Large intestine (tissue), 3 donors: ENCODE results near the gene AP4S1. TPM values are rescaled to one million over a fixed set of nuclear protein-coding genes. Genes with fewer than 3 reads are reported as not detected.

Source experiments
- DNase-seq, 2 donors: peaks; one replicate each; pipeline versions ENCODE4 v3.0.0 to v3.0.0-alpha.2; 2013
- H3K27ac ChIP-seq: one replicate; pipeline ENCODE4 v1.5.1; 2013; ENCODE audit warnings: low read length
- H3K27me3 ChIP-seq: 2 replicates; pipeline ENCODE4 v1.6.1; 2013; ENCODE audit warnings: low read length; ENCODE audit not compliant: control insufficient read depth, insufficient read depth
- H3K36me3 ChIP-seq: 2 replicates; pipeline ENCODE4 v1.6.1; 2013; ENCODE audit warnings: low read length; ENCODE audit not compliant: control insufficient read depth, insufficient read depth
- H3K4me1 ChIP-seq: one replicate; pipeline ENCODE4 v1.6.1; 2013; ENCODE audit warnings: low read length; ENCODE audit not compliant: control insufficient read depth, insufficient read depth
- H3K4me3 ChIP-seq: one replicate; pipeline ENCODE4 v1.5.1; 2013; ENCODE audit warnings: low read length
- H3K9me3 ChIP-seq: one replicate; pipeline ENCODE4 v1.6.1; 2013; ENCODE audit warnings: mild to moderate bottlenecking, low read depth, low read length, moderate library complexity; ENCODE audit not compliant: control insufficient read depth
- WGBS: methylation state at CpG from one replicate; pipeline ENCODE4 v1.1.5; 2013; ENCODE audit warnings: low lambda C conversion rate; ENCODE audit not compliant: insufficient coverage; 5-methylcytosine and 5-hydroxymethylcytosine counted together
- polyA plus RNA-seq: library from polyadenylated mRNA; unstranded; fragments of 120-200 nt; gene quantifications from one replicate; pipeline ENCODE4 v1.2.1, GENCODE V29; 2013

Gene AP4S1
- polyA plus RNA-seq, 1 donor = 11.0 TPM

DNA sequence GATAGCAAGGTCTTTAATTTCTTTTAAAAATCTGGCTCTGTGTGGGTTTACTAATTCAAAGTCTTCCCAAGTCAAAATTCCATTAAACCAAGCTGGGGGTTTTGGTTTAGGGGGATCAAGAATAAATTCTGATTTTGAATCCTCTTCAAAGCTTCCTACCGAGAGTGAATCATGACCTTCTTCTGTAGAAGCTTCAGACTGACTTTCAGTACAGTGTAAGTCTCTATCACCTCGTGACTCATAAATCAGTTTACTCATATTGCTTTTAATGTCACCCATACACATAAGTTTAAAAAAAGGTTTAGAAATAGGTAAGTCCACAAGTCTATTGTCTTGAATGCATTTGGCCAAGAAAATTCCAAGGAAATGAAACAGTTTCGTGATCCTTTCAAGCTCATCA lies 81.3 kb downstream of the AP4S1 start:
- WGBS = 100% methylated on average over 2 of the region's 3 CpGs
- Histone ChIP-seq H3K27ac (no peak overlapping the region), H3K36me3 (peaks cover 76% of the 10 kb centered on the region), H3K4me1 (no peaks in the 10 kb centered on the region), H3K9me3 (no peaks in the 10 kb centered on the region), H3K27me3 (no peaks in the 10 kb centered on the region), H3K4me3 (no peak overlapping the region)
- no peak for DNase-seq

DNA sequence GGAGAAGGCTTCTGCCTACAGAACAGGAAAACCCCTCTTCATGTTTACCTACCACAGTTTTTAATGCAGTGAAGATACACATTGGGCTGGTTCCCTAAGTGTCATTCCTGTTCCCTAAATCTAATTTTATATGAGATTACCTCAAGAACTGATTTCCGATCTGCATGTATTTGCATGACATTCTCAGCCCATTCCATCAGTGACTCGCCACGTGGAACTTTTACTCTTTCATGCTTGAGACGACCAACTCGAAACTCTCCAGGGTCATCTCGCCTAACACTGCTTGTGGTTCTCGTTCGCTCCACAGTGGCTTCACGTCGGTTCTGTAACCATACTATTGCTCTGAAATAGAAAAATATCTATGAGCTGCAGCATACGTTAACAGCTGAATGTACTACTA lies 83.8 kb downstream of the AP4S1 start:
- no peaks in the 10 kb centered on the region for H3K4me1 ChIP-seq
- no peak overlapping the region for H3K27ac ChIP-seq
- whole genome bisulfite sequencing = 94% methylated on average over 2 of the region's 11 CpGs
- no peak for DNase-seq
- no peaks in the 10 kb centered on the region for H3K27me3 ChIP-seq
- no peak overlapping the region for H3K4me3 ChIP-seq
- H3K9me3 ChIP-seq = no peaks in the 10 kb centered on the region
- H3K36me3 ChIP-seq = peaks cover 82% of the 10 kb centered on the region

DNA sequence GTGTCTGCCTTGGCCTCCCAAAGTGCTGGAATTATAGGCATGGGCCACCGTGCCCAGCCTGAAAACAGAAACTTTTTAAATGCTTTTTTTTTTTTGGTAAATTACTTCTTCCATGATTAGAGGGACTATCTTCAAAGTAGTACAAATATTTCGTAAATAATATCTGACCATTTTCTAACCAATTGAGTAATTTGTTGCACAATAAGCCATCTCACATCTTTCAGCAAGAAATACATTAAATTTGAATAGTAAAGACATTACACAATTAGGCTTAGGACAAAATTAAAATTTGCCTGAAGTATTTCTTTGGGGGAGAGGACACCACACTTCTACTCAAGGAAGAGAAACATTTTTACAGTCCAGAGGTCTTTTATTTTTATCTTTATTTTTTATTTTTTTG lies 85.4 kb downstream of the AP4S1 start:
- no peaks in the 10 kb centered on the region for H3K9me3 ChIP-seq
- no peak for DNase-seq
- no peak overlapping the region for H3K4me3 ChIP-seq
- no peak overlapping the region for H3K27ac ChIP-seq
- no peaks in the 10 kb centered on the region for H3K27me3 ChIP-seq
- 100% methylated on average over 1 of the region's 2 CpGs for WGBS
- peaks cover 81% of the 10 kb centered on the region for H3K36me3 ChIP-seq
- H3K4me1 ChIP-seq = no peaks in the 10 kb centered on the region

DNA sequence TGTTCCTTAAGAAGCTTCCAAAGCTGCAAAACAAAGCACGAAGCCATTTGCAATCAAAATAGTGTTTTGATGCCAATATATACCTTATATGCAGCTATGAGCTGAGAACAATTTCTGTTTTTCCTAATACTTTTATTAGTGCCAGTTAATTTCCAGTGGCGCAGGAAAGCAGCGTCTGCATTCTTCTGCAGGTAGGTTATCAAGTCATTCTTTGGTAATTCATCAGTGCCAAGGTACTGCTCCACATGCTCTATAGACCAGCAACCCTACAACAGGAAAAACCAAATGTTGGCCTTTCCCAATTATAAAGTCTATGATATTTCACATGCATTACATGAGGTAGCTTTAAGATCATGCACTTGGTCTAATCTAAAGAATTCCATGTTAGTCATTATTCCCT lies 88.3 kb downstream of the AP4S1 start:
- no peak for DNase-seq
- Histone ChIP-seq H3K27me3 (no peaks in the 10 kb centered on the region), H3K4me3 (no peak overlapping the region), H3K27ac (no peak overlapping the region), H3K4me1 (no peaks in the 10 kb centered on the region), H3K36me3 (peaks cover 85% of the 10 kb centered on the region), H3K9me3 (no peaks in the 10 kb centered on the region)
- no CpG with 5 or more reads among the region's 3 CpGs for WGBS

DNA sequence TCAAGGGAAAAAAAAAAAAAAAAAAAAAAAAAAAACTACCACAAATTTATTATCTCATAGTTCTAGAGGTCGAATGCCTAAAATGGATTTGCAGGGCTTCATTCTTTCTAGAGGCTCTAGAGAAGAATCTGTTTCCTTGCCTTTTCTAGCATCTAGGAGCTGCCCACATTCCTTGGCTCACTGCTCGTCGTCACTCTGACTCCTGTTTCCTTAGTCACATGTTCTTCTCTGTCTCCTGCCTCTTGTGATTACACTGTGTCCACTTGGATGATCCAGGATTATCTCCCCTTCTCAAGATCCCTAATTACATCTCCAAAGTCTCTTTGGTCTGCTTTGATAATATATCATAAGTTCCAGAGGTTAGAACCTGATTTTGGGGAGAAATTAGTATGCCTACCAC lies 93.4 kb downstream of the AP4S1 start:
- peaks cover 80% of the 10 kb centered on the region for H3K36me3 ChIP-seq
- no peaks in the 10 kb centered on the region for H3K4me1 ChIP-seq
- H3K9me3 ChIP-seq = no peaks in the 10 kb centered on the region
- H3K27me3 ChIP-seq = no peaks in the 10 kb centered on the region
- H3K27ac ChIP-seq = no peak overlapping the region
- no peak overlapping the region for H3K4me3 ChIP-seq
- no peak for DNase-seq
- WGBS = no CpG with 5 or more reads among the region's 3 CpGs

DNA sequence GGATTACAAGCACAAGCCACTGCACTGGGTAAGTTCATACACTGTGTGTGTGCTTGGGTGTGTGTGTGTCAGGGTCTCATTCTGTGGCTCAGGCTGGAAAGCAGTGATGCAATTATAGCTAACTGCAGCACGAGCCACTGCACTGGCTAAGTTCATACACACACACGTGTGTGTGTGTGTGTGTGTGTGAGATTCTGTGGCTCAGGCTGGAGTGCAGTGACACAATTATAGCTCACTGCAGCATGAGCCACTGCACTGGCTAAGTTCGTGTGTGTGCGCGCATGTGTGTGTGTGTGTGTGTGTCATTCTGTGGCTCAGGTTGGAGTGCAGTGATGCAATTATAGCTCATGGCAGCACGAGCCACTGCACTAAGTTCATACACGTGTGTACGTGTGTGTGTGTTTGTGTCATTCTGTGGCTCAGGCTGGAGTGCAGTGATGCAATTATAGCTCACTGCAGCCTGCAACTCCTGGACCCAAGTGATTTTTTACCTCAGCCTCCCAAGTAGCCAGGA lies 96.7 kb downstream of the AP4S1 start:
- Histone ChIP-seq H3K9me3 (no peaks in the 10 kb centered on the region), H3K27ac (no peak overlapping the region), H3K4me1 (no peaks in the 10 kb centered on the region), H3K27me3 (no peaks in the 10 kb centered on the region), H3K4me3 (no peak overlapping the region), H3K36me3 (peaks cover 70% of the 10 kb centered on the region)
- no CpG with 5 or more reads among the region's 8 CpGs for WGBS
- DNase-seq = no peak

DNA sequence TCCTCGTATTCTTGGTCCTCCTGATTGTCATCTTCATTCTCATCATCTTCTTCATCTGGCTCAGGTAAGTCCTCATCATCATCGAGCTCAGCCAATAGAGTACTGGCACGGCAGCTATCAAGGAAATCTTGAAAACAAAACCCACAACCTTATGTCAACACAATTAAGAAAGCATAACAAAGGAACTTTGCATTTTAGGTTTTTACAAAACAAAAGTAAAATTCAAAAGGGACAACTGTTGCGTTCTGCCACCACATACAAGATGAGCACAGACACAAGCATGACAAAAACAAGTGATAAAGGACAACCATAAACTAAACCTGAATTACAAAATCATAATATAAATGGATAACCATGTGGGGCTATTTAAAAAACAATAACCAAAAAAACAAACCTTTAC lies 97.5 kb downstream of the AP4S1 start:
- Histone ChIP-seq H3K36me3 (peaks cover 69% of the 10 kb centered on the region), H3K27ac (no peak overlapping the region), H3K9me3 (no peaks in the 10 kb centered on the region), H3K4me3 (no peak overlapping the region), H3K27me3 (no peaks in the 10 kb centered on the region), H3K4me1 (no peaks in the 10 kb centered on the region)
- no peak for DNase-seq
- WGBS = 60% methylated on average over 1 of the region's 4 CpGs

DNA sequence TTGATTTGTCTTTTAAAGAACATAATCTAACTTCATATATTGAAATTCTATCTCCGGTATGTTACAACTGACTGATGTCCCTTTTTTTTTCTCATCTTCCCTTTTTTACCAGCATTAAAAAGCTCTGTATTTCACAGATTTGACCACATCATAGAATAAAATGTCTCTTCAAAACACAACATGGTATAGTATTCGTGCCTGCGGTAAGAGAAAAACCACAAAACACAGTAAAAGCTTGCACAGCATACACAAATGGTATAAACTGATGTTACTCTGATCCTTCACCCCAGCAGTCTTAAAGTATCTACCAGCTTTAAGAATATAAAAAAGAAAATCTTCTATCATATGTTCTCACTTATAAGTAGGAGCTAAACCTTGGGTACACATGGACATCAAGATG lies 98.7 kb downstream of the AP4S1 start:
- Histone ChIP-seq H3K27ac (no peak overlapping the region), H3K27me3 (no peaks in the 10 kb centered on the region), H3K9me3 (no peaks in the 10 kb centered on the region), H3K4me3 (no peak overlapping the region), H3K4me1 (no peaks in the 10 kb centered on the region), H3K36me3 (peaks cover 66% of the 10 kb centered on the region)
- 88% methylated on average over 1 of the region's 3 CpGs for WGBS
- DNase-seq = no peak

DNA sequence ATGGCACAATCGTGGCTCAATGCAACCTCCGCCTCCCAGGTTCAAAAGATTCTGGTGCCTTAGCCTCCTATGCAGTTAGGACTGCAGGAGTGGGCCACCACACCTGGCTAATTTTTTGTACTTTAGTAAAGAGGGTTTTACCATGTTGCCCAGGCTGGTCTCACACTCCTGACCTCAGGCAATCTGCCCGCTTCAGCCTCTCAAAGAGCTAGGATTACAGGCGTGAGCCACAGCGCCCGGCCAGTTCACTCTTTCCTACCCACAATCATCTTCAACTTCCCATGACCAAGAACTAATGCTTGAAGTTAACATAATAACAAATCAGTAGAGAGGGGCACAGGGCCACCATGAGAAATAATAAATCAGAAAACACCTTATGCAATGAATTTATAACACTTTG lies 99.8 kb downstream of the AP4S1 start:
- H3K36me3 ChIP-seq = peaks cover 60% of the 10 kb centered on the region
- H3K4me3 ChIP-seq = no peak overlapping the region
- H3K4me1 ChIP-seq = no peaks in the 10 kb centered on the region
- no peaks in the 10 kb centered on the region for H3K9me3 ChIP-seq
- H3K27ac ChIP-seq = no peak overlapping the region
- 100% methylated on average over 1 of the region's 6 CpGs for WGBS
- no peaks in the 10 kb centered on the region for H3K27me3 ChIP-seq
- no peak for DNase-seq

DNA sequence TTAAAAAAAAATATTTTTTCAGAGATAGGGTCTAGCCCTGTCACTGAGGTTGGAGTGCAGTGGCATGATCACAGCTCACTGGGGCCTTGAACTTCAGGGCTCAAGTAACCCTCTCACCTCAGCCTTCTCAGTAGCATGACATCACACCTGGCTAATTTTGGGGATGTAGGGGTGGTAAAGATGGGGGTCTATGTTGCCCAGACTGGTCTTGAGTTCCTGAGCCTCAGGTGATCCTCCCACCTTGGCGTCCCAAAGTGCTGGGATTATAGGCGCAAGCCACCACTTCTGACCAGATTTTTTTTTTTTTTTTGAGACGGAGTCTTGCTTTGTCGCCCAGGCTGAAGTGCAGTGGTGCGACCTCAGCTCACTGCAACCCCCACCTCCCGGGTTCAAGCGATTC lies 101.2 kb downstream of the AP4S1 start:
- Histone ChIP-seq H3K36me3 (peaks cover 54% of the 10 kb centered on the region), H3K4me1 (no peaks in the 10 kb centered on the region), H3K27me3 (no peaks in the 10 kb centered on the region), H3K9me3 (no peaks in the 10 kb centered on the region), H3K4me3 (no peak overlapping the region), H3K27ac (no peak overlapping the region)
- WGBS = no CpG with 5 or more reads among the region's 7 CpGs
- no peak for DNase-seq

DNA sequence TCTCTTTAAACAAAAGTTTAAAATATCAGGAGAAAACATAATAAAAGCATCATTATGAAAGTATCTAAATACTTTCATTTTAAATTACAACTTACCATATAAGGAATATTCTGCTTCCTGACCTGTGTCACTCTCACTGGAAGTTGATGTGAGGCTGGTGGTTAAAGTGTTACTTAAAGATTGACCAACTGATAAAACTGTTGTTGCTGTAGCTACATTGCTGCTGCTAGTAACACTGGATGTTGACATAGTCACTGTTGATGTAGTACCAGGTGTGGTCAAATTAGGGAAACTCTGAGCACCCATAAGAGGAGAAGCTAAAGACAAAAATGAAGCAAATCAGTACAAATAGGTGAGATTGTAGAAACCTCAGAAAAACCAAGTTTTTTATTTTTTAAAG lies 102.2 kb downstream of the AP4S1 start:
- no peaks in the 10 kb centered on the region for H3K4me1 ChIP-seq
- H3K9me3 ChIP-seq = no peaks in the 10 kb centered on the region
- DNase-seq = peak; percentile 37 to 67
- H3K4me3 ChIP-seq = no peak overlapping the region
- peaks cover 49% of the 10 kb centered on the region for H3K36me3 ChIP-seq
- peak overlapping the region; percentile 5 for H3K27ac ChIP-seq
- no peaks in the 10 kb centered on the region for H3K27me3 ChIP-seq
